Central memory CD4-positive, alpha-beta T cell (primary cell): ENCODE measurements around the gene HEATR3.

Source experiments
- DNase-seq: peaks from one replicate; pipeline ENCODE4 v3.0.0; 2022

The HEATR3 gene

GRCh38 chr16:50058091-50058771 lies 7.5 kb upstream of the HEATR3 start:
- DNase-seq = no peak

GRCh38 chr16:50059111-50059510 lies 6.7 kb upstream of the HEATR3 start:
- DNase-seq = no peak

- DNase-seq = no peak
Observed at GRCh38 chr16:50059669-50060068, 6.1 kb upstream of the HEATR3 start.

GRCh38 chr16:50061326-50061725 lies 4.4 kb upstream of the HEATR3 start:
- no peak for DNase-seq

GRCh38 chr16:50065241-50065623 lies 538 bp upstream of the HEATR3 start:
- DNase-seq = no peak

- DNase-seq = no peak
Observed at GRCh38 chr16:50066482-50067289, 916 bp downstream of the HEATR3 start.

GRCh38 chr16:50067290-50067853 lies 1.6 kb downstream of the HEATR3 start:
- peak; percentile 13 for DNase-seq

- DNase-seq = no peak
Observed at GRCh38 chr16:50068550-50068949, 2.8 kb downstream of the HEATR3 start.

GRCh38 chr16:50069060-50069459 lies 3.3 kb downstream of the HEATR3 start:
- DNase-seq = no peak

GRCh38 chr16:50071075-50071671 lies 5.4 kb downstream of the HEATR3 start:
- DNase-seq = no peak

GRCh38 chr16:50072730-50073129 lies 7.0 kb downstream of the HEATR3 start:
- no peak for DNase-seq

GRCh38 chr16:50079397-50080140 lies 13.8 kb downstream of the HEATR3 start:
- DNase-seq = no peak

- no peak for DNase-seq
Observed at GRCh38 chr16:50081428-50082018, 15.8 kb downstream of the HEATR3 start.

GRCh38 chr16:50083996-50084395 lies 18.2 kb downstream of the HEATR3 start:
- no peak for DNase-seq

- no peak for DNase-seq
Observed at GRCh38 chr16:50086176-50086575, 20.4 kb downstream of the HEATR3 start.

- no peak for DNase-seq
Observed at GRCh38 chr16:50088302-50088701, 22.5 kb downstream of the HEATR3 start.

GRCh38 chr16:50092891-50093290 lies 27.1 kb downstream of the HEATR3 start:
- no peak for DNase-seq

- DNase-seq = peak; percentile 42
Observed at GRCh38 chr16:50093607-50094539, 28.1 kb downstream of the HEATR3 start.

GRCh38 chr16:50096791-50097190 lies 31.0 kb downstream of the HEATR3 start:
- no peak for DNase-seq

- DNase-seq = no peak
Observed at GRCh38 chr16:50099957-50100648, 34.3 kb downstream of the HEATR3 start.
